Type B pancreatic cell (in vitro differentiated cells): ENCODE results near the gene TAS2R30. TPM values are rescaled to one million over a fixed set of nuclear protein-coding genes. Genes with fewer than 3 reads are reported as not detected.

Experiments used
- DNase-seq: peaks from one replicate; pipeline ENCODE4 v3.0.0; 2021; ENCODE audit warnings: mixed read lengths; ENCODE audit not compliant: unreplicated experiment; ENCODE audit errors: extremely low spot score
- H3K27ac Mint-ChIP-seq: 2 replicates; pipeline ENCODE4 v1.8.0; 2021; ENCODE audit warnings: mild to moderate bottlenecking, mixed read lengths
- H3K27me3 Mint-ChIP-seq: 2 replicates; pipeline ENCODE4 v1.8.0; 2021; ENCODE audit warnings: mixed read lengths
- H3K36me3 Mint-ChIP-seq: 2 replicates; pipeline ENCODE4 v1.8.0; 2021; ENCODE audit warnings: mixed read lengths
- H3K4me1 Mint-ChIP-seq: one replicate; pipeline ENCODE4 v1.8.0; 2021; ENCODE audit warnings: mixed read lengths; ENCODE audit not compliant: unreplicated experiment
- H3K4me3 Mint-ChIP-seq: 2 replicates; pipeline ENCODE4 v1.8.0; 2021; ENCODE audit warnings: mild to moderate bottlenecking, mixed read lengths
- H3K9me3 Mint-ChIP-seq: 2 replicates; pipeline ENCODE4 v1.8.0; 2021; ENCODE audit warnings: mixed read lengths
- CTCF ChIP-seq: fragments of 200-600 bp; sonication (generic); conservative IDR thresholded peaks from 2 replicates; pipeline ENCODE4 v1.5.0; 2021; ENCODE audit warnings: antibody characterized with exemption, mild to moderate bottlenecking
- total RNA-seq: library from RNA; stranded (reverse); gene quantifications from 2 replicates; pipeline ENCODE4 v1.2.1, GENCODE V29; 2021; ENCODE audit warnings: low replicate concordance

TAS2R30 gene
- total RNA-seq, 1 donor from 2014 or later: 2.3 TPM

GRCh38 chr12:11144297-11144696 is 9.9 kb upstream of the TAS2R30 start:
- Mint-ChIP-seq H3K27me3 (no peaks in the 10 kb centered on the region), H3K4me3 (no peak overlapping the region), H3K4me1 (no peaks in the 10 kb centered on the region), H3K36me3 (peaks cover 55% of the 10 kb centered on the region), H3K27ac (no peak overlapping the region), H3K9me3 (peaks cover 10% of the 10 kb centered on the region)
- TF ChIP-seq CTCF: no peak
- no peak for DNase-seq

- no peak overlapping the region for H3K27ac Mint-ChIP-seq
- DNase-seq: no peak
- H3K27me3 Mint-ChIP-seq: no peaks in the 10 kb centered on the region
- TF ChIP-seq CTCF: no peak
- H3K4me3 Mint-ChIP-seq: no peak overlapping the region
- peaks cover 10% of the 10 kb centered on the region for H3K9me3 Mint-ChIP-seq
- peaks cover 58% of the 10 kb centered on the region for H3K36me3 Mint-ChIP-seq
- no peaks in the 10 kb centered on the region for H3K4me1 Mint-ChIP-seq
Observed at GRCh38 chr12:11143352-11143751, 8.9 kb upstream of the TAS2R30 start.

GRCh38 chr12:11136075-11136474 is 1.6 kb upstream of the TAS2R30 start:
- H3K36me3 Mint-ChIP-seq: peaks cover 39% of the 10 kb centered on the region
- DNase-seq: no peak
- no peak overlapping the region for H3K4me3 Mint-ChIP-seq
- H3K9me3 Mint-ChIP-seq: no peaks in the 10 kb centered on the region
- no peaks in the 10 kb centered on the region for H3K4me1 Mint-ChIP-seq
- H3K27me3 Mint-ChIP-seq: no peaks in the 10 kb centered on the region
- TF ChIP-seq CTCF: no peak
- H3K27ac Mint-ChIP-seq: no peak overlapping the region

GRCh38 chr12:11133816-11134215 is 628 bp downstream of the TAS2R30 start:
- H3K36me3 Mint-ChIP-seq: peaks cover 37% of the 10 kb centered on the region
- H3K27me3 Mint-ChIP-seq: no peaks in the 10 kb centered on the region
- H3K4me1 Mint-ChIP-seq: no peaks in the 10 kb centered on the region
- peak overlapping the region; percentile 3 for H3K27ac Mint-ChIP-seq
- TF ChIP-seq CTCF: no peak
- H3K4me3 Mint-ChIP-seq: no peak overlapping the region
- no peaks in the 10 kb centered on the region for H3K9me3 Mint-ChIP-seq
- no peak for DNase-seq

GRCh38 chr12:11133162-11133561 is 1.3 kb downstream of the TAS2R30 start:
- peaks cover 40% of the 10 kb centered on the region for H3K36me3 Mint-ChIP-seq
- peak overlapping the region; percentile 3 for H3K27ac Mint-ChIP-seq
- H3K4me1 Mint-ChIP-seq: no peaks in the 10 kb centered on the region
- no peak overlapping the region for H3K4me3 Mint-ChIP-seq
- no peak for TF ChIP-seq CTCF
- no peaks in the 10 kb centered on the region for H3K27me3 Mint-ChIP-seq
- no peak for DNase-seq
- no peaks in the 10 kb centered on the region for H3K9me3 Mint-ChIP-seq

- H3K27ac Mint-ChIP-seq: no peak overlapping the region
Observed at GRCh38 chr12:11130999-11131398, 3.4 kb downstream of the TAS2R30 start.

More at GRCh38 chr12:11130999-11131398, 3.4 kb downstream of the TAS2R30 start:
- H3K4me3 Mint-ChIP-seq: no peak overlapping the region
- no peak for TF ChIP-seq CTCF
- peaks cover 5% of the 10 kb centered on the region for H3K9me3 Mint-ChIP-seq
- H3K27me3 Mint-ChIP-seq: no peaks in the 10 kb centered on the region
- H3K36me3 Mint-ChIP-seq: peaks cover 40% of the 10 kb centered on the region
- H3K4me1 Mint-ChIP-seq: no peaks in the 10 kb centered on the region
- no peak for DNase-seq
